HepG2 (cell line): ENCODE results near the gene GADD45B. TPM values are rescaled to one million over a fixed set of nuclear protein-coding genes. Genes with fewer than 3 reads are reported as not detected.

ENCODE experiments used
- ATAC-seq: fragments of 200-7000 bp; cut with Tn5 transposase; 3 replicates; pipeline ENCODE4 v1.9.1; 2020; ENCODE audit warnings: mild to moderate bottlenecking, moderate library complexity
- BruUV-seq: library from RNA; stranded (reverse); fragments of 400-500 nt; replicated peaks from 2 replicates; lab custom pipeline; 2021; lab: Mats Ljungman, UMichigan
- CTCF ChIA-PET: fragments of 300-600 bp; formaldehyde crosslinking; extraction: SDS; loops from one replicate; lab custom pipeline; 2021; ENCODE audit warnings: low total read pairs, inconsistent platforms, low intra/inter-chr PET ratio; lab: Yijun Ruan, JAX
- POLR2A ChIA-PET: fragments of 350-600 bp; sonication (Branson Sonifier 250); formaldehyde crosslinking; loops from one replicate; lab custom pipeline; 2020; ENCODE audit warnings: antibody characterized with exemption, inconsistent platforms; lab: Yijun Ruan, JAX
- DNase-seq: peaks from one replicate; pipeline ENCODE4 v3.0.0-alpha.2; 2015; ENCODE audit warnings: low spot score
- FAIRE-seq: peaks from 3 replicates; lab custom pipeline; 2011; peaks lifted over from hg19 to GRCh38; lab: Jason Lieb, UNC
- H2AFZ ChIP-seq: one replicate; pipeline ENCODE4 v1.6.1; 2011; ENCODE audit warnings: low read length, inconsistent platforms
- H3K27ac ChIP-seq: fragments of 300-600 bp; 3 replicates; pipeline ENCODE4 v1.8.0; 2011; ENCODE audit warnings: mixed run types, mild to moderate bottlenecking, mixed read lengths, low read length, inconsistent platforms; ENCODE audit not compliant: insufficient read depth; ENCODE audit errors: extremely low read length
- H3K27me3 ChIP-seq, 2 experiments: fragments of 200-600 bp in 1 of 2; 2 replicates in 1 of 2; 3 replicates in 1 of 2; pipeline versions ENCODE4 v1.6.0 to v1.8.0; 2011; ENCODE audit warnings: low read length in 2 of 2, mild to moderate bottlenecking in 2 of 2, moderate library complexity in 2 of 2, inconsistent platforms in 1 of 2; ENCODE audit not compliant: insufficient read depth in 2 of 2, control insufficient read depth in 1 of 2
- H3K36me3 ChIP-seq, 2 experiments: fragments of 200-600 bp in 1 of 2; replicated peaks in 1 of 2; 2 replicates in 1 of 2; 3 replicates in 1 of 2; pipeline versions ENCODE4 v1.5.1 to v1.8.0; 2011; ENCODE audit warnings: low read length in 2 of 2, inconsistent platforms in 1 of 2; ENCODE audit not compliant: insufficient read depth in 2 of 2, control insufficient read depth in 1 of 2
- H3K4me1 ChIP-seq: 2 replicates; pipeline ENCODE4 v1.5.1; 2012; ENCODE audit warnings: low read length, inconsistent platforms; ENCODE audit not compliant: insufficient read depth
- H3K4me2 ChIP-seq: 2 replicates; pipeline ENCODE4 v1.6.0; 2011; ENCODE audit warnings: low read depth, low read length, inconsistent platforms
- H3K4me3 ChIP-seq, 3 experiments: fragments of 200-600 bp in 1 of 3; sonication (generic), shearing (Covaris generic) in 1 of 3; replicated peaks in 1 of 3; 2 replicates each; pipeline ENCODE4 v1.5.1; 2011 to 2016; ENCODE audit warnings: low read length in 3 of 3, inconsistent platforms in 2 of 3, low read depth in 2 of 3, mild to moderate bottlenecking in 2 of 3, control low read depth in 1 of 3, mixed read lengths in 1 of 3; ENCODE audit not compliant: insufficient read depth in 1 of 3
- H3K79me2 ChIP-seq: one replicate; pipeline ENCODE4 v1.6.1; 2011; ENCODE audit warnings: low read length, inconsistent platforms; ENCODE audit not compliant: insufficient read depth
- H3K9ac ChIP-seq: 2 replicates; pipeline ENCODE4 v1.6.0; 2011; ENCODE audit warnings: mild to moderate bottlenecking, low read depth, low read length, inconsistent platforms; ENCODE audit not compliant: insufficient read depth
- H3K9me3 ChIP-seq: 2 replicates; pipeline ENCODE4 v1.5.1; 2012; ENCODE audit warnings: mild to moderate bottlenecking, low read length
- H4K20me1 ChIP-seq: 2 replicates; pipeline ENCODE4 v1.6.0; 2011; ENCODE audit warnings: inconsistent platforms, mild to moderate bottlenecking, low read length, moderate library complexity; ENCODE audit not compliant: insufficient read depth
- AGO2 ChIP-seq: fragments of 200-400 bp; formaldehyde crosslinking; optimal IDR thresholded peaks from 2 replicates; pipeline ENCODE3; 2017; ENCODE audit warnings: mild to moderate bottlenecking, low read depth, low read length, moderate library complexity
- ARHGAP35 ChIP-seq: sonication (generic); formaldehyde crosslinking; IDR thresholded peaks from 2 replicates; pipeline ENCODE4 v1.9.0; 2022; ENCODE audit warnings: mild to moderate bottlenecking, inconsistent platforms, moderate library complexity, missing genetic modification reagents, borderline replicate concordance
- DNMT3B ChIP-seq: conservative IDR thresholded peaks from 2 replicates; pipeline ENCODE4 v1.6.1; 2016; ENCODE audit warnings: missing biosample characterization, control low read depth
- ELF4 ChIP-seq: sonication (generic); formaldehyde crosslinking; IDR thresholded peaks from 2 replicates; pipeline ENCODE4 v1.5.0; 2020; ENCODE audit warnings: missing genetic modification reagents, mild to moderate bottlenecking, moderate library complexity, borderline replicate concordance
- PCBP1 ChIP-seq: fragments of 200-400 bp; formaldehyde crosslinking; IDR thresholded peaks from 2 replicates; pipeline ENCODE4 v1.6.1; 2017; ENCODE audit warnings: mild to moderate bottlenecking, low read depth, low read length, borderline replicate concordance
- TBP ChIP-seq: sonication (generic); formaldehyde crosslinking; IDR thresholded peaks from 2 replicates; pipeline ENCODE4 v1.5.0; 2020; ENCODE audit warnings: missing genetic modification reagents
- WGBS: methylation state at CpG from one replicate; pipeline ENCODE4 v1.1.6; 2017; ENCODE audit warnings: low lambda C conversion rate; 5-methylcytosine and 5-hydroxymethylcytosine counted together
- in situ Hi-C: cut with HindIII; loops from 2 replicates; pipeline ENCODE4 v1.10.0; 2017; ENCODE audit warnings: low pct_unique_long_range_greater_than_20kb; ENCODE audit not compliant: extremely low pct_ligation_motif_present
- intact Hi-C: fragments of 100-400 bp; cut with micrococcal nuclease; formaldehyde crosslinking; loops from one replicate; pipeline ENCODE4 v1.10.0; 2022; ENCODE audit not compliant: unreplicated experiment
- polyA plus RNA-seq, 8 experiments: library from polyadenylated mRNA; depleted of rRNA in 3 of 8; stranded (reverse) in 7 of 8; unstranded in 1 of 8; fragments of >200 nt; fragmentation: Illumina TruSeq in 4 of 8; extraction: Trizol in 4 of 8; gene quantifications; 2 replicates each; pipeline versions ENCODE4 v1.2.1 to v1.2.3, GENCODE V29; 2011 to 2016; ENCODE audit warnings: low read depth in 4 of 8, missing spikeins in 1 of 8, mixed read lengths in 1 of 8; ENCODE audit not compliant: insufficient read depth in 1 of 8
- total RNA-seq, 5 experiments: library from RNA; depleted of rRNA; stranded (reverse); fragments of >200 nt; fragmentation: Illumina TruSeq; extraction: Trizol; gene quantifications; 2 replicates each; pipeline ENCODE4 v1.2.3, GENCODE V29; 2016; ENCODE audit warnings: low read depth in 1 of 5

GADD45B gene
- total and polyA plus RNA-seq, 2 of the 13 experiments (the other 11 are each of a cell fraction or from before 2014, with no cell fraction given) = 4.6 to 34.1 TPM

GRCh38 chr19:2428756-2429711 lies 46.9 kb upstream of the GADD45B start:
- Histone ChIP-seq H3K79me2 (peaks cover 21% of the 10 kb centered on the region), H3K4me1 (peaks cover 23% of the 10 kb centered on the region), H3K27me3 (no peaks in the 10 kb centered on the region), H3K9me3 (no peaks in the 10 kb centered on the region), H4K20me1 (peaks cover 7% of the 10 kb centered on the region; the same call in 1 of the 2 replicates), H3K36me3 (peaks cover 9 to 39% of the 10 kb centered on the region in 2 experiments; a peak in 3 of 5 replicates), H3K9ac (no peak overlapping the region), H3K27ac (peak overlapping the region; percentile 98), H3K4me2 (no peak overlapping the region), H2AFZ (no peak overlapping the region), H3K4me3 (no peak overlapping the region)
- POLR2A ChIA-PET = interaction anchor here (1.5 to 4.5 kb wide), 8 partner anchors 9 to 170 kb away, joined by 5 to 60 read pairs (median 18); partner anchors contain the start of genes GADD45B and LMNB2
- ATAC-seq = no peak
- DNase-seq = no peak
- intact Hi-C loops = no loop called here
- no TSS peak for BruUV-seq
- no peak for FAIRE-seq
- CTCF ChIA-PET = no interaction called here
- in situ Hi-C loops = no loop called here
- 97% methylated on average over 18 of the region's 37 CpGs for WGBS
- TF ChIP-seq DNMT3B (CRISPR knock-in tag) (no peak), AGO2 (peak; percentile 88), TBP (CRISPR knock-in tag) (no peak), ELF4 (CRISPR knock-in tag) (no peak), ARHGAP35 (CRISPR knock-in tag) (no peak), PCBP1 (no peak)
